ENCODE data around the gene PER2. TPM values are rescaled to one million over a fixed set of nuclear protein-coding genes. Genes with fewer than 3 reads are reported as not detected.

The PER2 gene
- total and polyA plus RNA-seq, 5 experiments from 2014 or later: 4.0 to 11.1 (median 6.5) TPM

- no peak overlapping the region for H3K4me3 Mint-ChIP-seq
- POLR2A ChIA-PET: interaction anchor here (0.6 to 1.4 kb wide), 2 partner anchors 18 to 207 kb away, joined by 3 to 9 read pairs; no protein-coding TSS in a partner anchor
- peak; percentile 93 to 97 for ATAC-seq
- DNase-seq: peak; percentile 49 to 85 (median 66)
- peaks cover 0 to 60% (median 12%) of the 10 kb centered on the region in 3 donors for H3K36me3 Mint-ChIP-seq
- no peaks in the 10 kb centered on the region for H3K27me3 Mint-ChIP-seq
- peaks cover 0 to 2% (median under 1%) of the 10 kb centered on the region in 4 donors for H3K4me1 Mint-ChIP-seq
- no peaks in the 10 kb centered on the region for H3K9me3 Mint-ChIP-seq
- H3K27ac Mint-ChIP-seq: peak overlapping the region in 3 of 10 donors; percentile 40 to 53 (median 51)
Observed at GRCh38 chr2:238256594-238257104, 31.8 kb downstream of the PER2 start.

GRCh38 chr2:238256111-238256510, 32.3 kb downstream of the PER2 start:
- H3K9me3 Mint-ChIP-seq: no peaks in the 10 kb centered on the region
- H3K27me3 Mint-ChIP-seq: no peaks in the 10 kb centered on the region
- peaks cover 0 to 63% (median 12%) of the 10 kb centered on the region in 3 donors for H3K36me3 Mint-ChIP-seq
- no peak overlapping the region for H3K4me3 Mint-ChIP-seq
- POLR2A ChIA-PET: interaction anchor here (0.6 to 1.4 kb wide), 2 partner anchors 17 to 207 kb away, joined by 3 to 9 read pairs; no protein-coding TSS in a partner anchor
- ATAC-seq: no peak
- H3K27ac Mint-ChIP-seq: peak overlapping the region in 2 of 10 donors; percentile 51 to 53
- DNase-seq: no peak
- peaks cover 0 to 2% (median under 1%) of the 10 kb centered on the region in 4 donors for H3K4me1 Mint-ChIP-seq

DNA sequence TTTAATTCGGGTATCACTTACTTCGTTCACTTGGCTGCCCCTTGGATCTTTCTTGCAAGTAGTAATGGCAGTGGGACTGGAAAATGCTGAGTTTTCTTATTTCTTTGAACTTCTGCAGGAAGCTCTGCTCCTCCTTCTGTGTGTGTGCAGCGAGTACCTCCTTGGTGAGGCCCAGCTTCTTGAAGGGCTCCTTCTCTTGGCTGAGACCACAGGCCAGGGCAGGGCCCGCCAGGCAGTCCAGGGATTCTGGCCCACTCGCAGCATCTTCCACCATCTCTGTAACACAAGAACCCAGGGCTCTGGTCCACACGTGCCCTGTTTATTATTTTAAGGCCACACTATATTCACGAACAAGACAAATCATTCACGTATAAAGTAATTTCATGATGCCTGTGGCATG, 32.8 kb downstream of the PER2 start:
- Mint-ChIP-seq H3K9me3 (no peaks in the 10 kb centered on the region), H3K4me3 (no peak overlapping the region), H3K36me3 (peaks cover 0 to 66% (median 12%) of the 10 kb centered on the region in 3 donors), H3K4me1 (peaks cover 0 to 2% (median under 1%) of the 10 kb centered on the region in 4 donors), H3K27me3 (no peaks in the 10 kb centered on the region), H3K27ac (peak overlapping the region in 1 of 10 donors; percentile 53)
- POLR2A ChIA-PET: no interaction called here
- DNase-seq (no peak), ATAC-seq (no peak)

- Mint-ChIP-seq H3K4me1 (peaks cover 0 to 2% (median under 1%) of the 10 kb centered on the region in 4 donors), H3K36me3 (peaks cover 0 to 66% (median 10%) of the 10 kb centered on the region in 3 donors), H3K4me3 (no peak overlapping the region), H3K9me3 (no peaks in the 10 kb centered on the region), H3K27me3 (no peaks in the 10 kb centered on the region), H3K27ac (no peak overlapping the region)
- ATAC-seq (no peak), DNase-seq (no peak)
- POLR2A ChIA-PET: interaction anchor here (0.6 kb wide), 1 partner anchor 33 kb away, joined by 3 read pairs; the partner anchor contains the start of gene PER2
Observed at GRCh38 chr2:238255151-238255551, 33.3 kb downstream of the PER2 start.

- Mint-ChIP-seq H3K27ac (peak overlapping the region in 2 of 10 donors; percentile 7 to 60), H3K4me1 (peaks cover 0 to 2% (median under 1%) of the 10 kb centered on the region in 4 donors), H3K27me3 (no peaks in the 10 kb centered on the region), H3K9me3 (no peaks in the 10 kb centered on the region), H3K4me3 (no peak overlapping the region), H3K36me3 (peaks cover 0 to 59% (median 10%) of the 10 kb centered on the region in 3 donors)
- DNase-seq (no peak), ATAC-seq (no peak)
- POLR2A ChIA-PET: interaction anchor here (0.6 kb wide), 1 partner anchor 201 kb away, joined by 3 read pairs; no protein-coding TSS in a partner anchor
Observed at GRCh38 chr2:238254095-238254723, 34.2 kb downstream of the PER2 start.

GRCh38 chr2:238252766-238253630, 35.4 kb downstream of the PER2 start:
- Mint-ChIP-seq H3K27ac (no peak overlapping the region), H3K9me3 (no peaks in the 10 kb centered on the region), H3K4me1 (peaks cover 0 to 2% (median under 1%) of the 10 kb centered on the region in 4 donors), H3K4me3 (no peak overlapping the region), H3K36me3 (peaks cover 0 to 60% (median 10%) of the 10 kb centered on the region in 3 donors), H3K27me3 (no peaks in the 10 kb centered on the region)
- POLR2A ChIA-PET: no interaction called here
- ATAC-seq (no peak), DNase-seq (no peak)

DNA sequence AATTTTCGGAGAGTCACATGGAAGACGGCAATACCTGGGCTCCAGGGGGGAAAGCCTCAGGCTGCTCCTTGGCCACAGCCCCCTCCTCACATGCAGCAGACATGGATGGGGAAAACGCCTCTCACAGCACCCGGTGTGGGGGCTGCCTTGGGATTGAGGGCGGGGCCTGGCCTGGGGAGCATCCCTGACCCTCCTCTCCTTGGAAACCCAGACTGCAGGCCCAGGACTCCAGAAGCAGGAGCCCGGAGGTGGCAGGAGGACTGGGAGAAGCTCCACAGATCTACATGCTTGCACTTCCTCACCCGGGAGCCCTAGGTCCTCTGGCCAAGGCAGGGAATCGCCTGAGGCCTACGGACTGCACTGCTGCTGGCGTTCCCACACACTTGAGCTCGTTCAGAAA, 36.4 kb downstream of the PER2 start:
- no peak for DNase-seq
- H3K27ac Mint-ChIP-seq: no peak overlapping the region
- no peak overlapping the region for H3K4me3 Mint-ChIP-seq
- POLR2A ChIA-PET: no interaction called here
- no peak for ATAC-seq
- H3K27me3 Mint-ChIP-seq: no peaks in the 10 kb centered on the region
- no peaks in the 10 kb centered on the region for H3K9me3 Mint-ChIP-seq
- H3K4me1 Mint-ChIP-seq: peaks cover 0 to 2% (median under 1%) of the 10 kb centered on the region in 4 donors
- peaks cover 0 to 68% (median 10%) of the 10 kb centered on the region in 3 donors for H3K36me3 Mint-ChIP-seq

GRCh38 chr2:238251331-238251730, 37.1 kb downstream of the PER2 start:
- Mint-ChIP-seq H3K27ac (no peak overlapping the region), H3K9me3 (no peaks in the 10 kb centered on the region), H3K4me3 (no peak overlapping the region), H3K27me3 (no peaks in the 10 kb centered on the region), H3K4me1 (peaks cover 0 to 2% (median 0%) of the 10 kb centered on the region in 4 donors), H3K36me3 (peaks cover 0 to 71% (median 8%) of the 10 kb centered on the region in 3 donors)
- no peak for DNase-seq
- no peak for ATAC-seq
- POLR2A ChIA-PET: no interaction called here

GRCh38 chr2:238250896-238251295, 37.5 kb downstream of the PER2 start:
- Mint-ChIP-seq H3K4me3 (no peak overlapping the region), H3K9me3 (no peaks in the 10 kb centered on the region), H3K27me3 (no peaks in the 10 kb centered on the region), H3K27ac (peak overlapping the region in 1 of 10 donors; percentile 52), H3K36me3 (peaks cover 0 to 73% (median 8%) of the 10 kb centered on the region in 3 donors), H3K4me1 (peaks cover 0 to 2% (median 0%) of the 10 kb centered on the region in 4 donors)
- no peak for ATAC-seq
- POLR2A ChIA-PET: no interaction called here
- DNase-seq: no peak

DNA sequence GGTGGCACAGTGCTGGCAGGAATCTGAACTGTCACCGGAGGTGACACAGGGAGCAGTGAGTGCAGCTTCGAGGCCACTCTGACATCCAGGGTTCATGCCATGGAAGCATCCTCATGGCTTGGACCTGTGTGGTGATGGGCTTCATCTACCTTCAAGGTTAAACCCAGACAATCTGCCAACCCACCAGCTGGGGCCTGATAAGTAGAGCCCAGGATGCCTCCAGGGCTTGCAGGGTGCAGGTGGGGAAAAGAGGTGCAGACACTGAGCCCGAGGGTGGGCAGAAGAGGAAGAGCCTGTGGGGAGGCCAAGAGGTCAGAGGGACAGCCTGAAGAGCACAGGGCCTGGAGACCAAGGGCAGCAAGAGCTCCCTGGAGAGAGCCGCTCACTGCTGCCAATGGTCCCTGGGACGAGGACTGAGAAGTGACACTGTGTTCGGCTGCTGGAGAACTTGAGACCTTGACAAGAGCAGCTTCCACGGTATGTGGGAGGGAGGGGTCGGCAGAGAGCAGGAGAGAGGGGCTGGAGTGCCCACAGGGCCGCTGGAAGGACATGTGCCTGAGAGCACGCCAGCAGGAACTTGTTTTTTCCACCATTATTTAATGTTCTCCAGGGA, 40.5 kb downstream of the PER2 start:
- no peaks in the 10 kb centered on the region for H3K9me3 Mint-ChIP-seq
- DNase-seq (no peak), ATAC-seq (no peak)
- POLR2A ChIA-PET: no interaction called here
- no peaks in the 10 kb centered on the region for H3K27me3 Mint-ChIP-seq
- peaks cover 0 to 2% (median 0%) of the 10 kb centered on the region in 4 donors for H3K4me1 Mint-ChIP-seq
- peaks cover 0 to 57% (median 6%) of the 10 kb centered on the region in 3 donors for H3K36me3 Mint-ChIP-seq
- H3K4me3 Mint-ChIP-seq: no peak overlapping the region
- H3K27ac Mint-ChIP-seq: peak overlapping the region in 2 of 10 donors; percentile 11 to 51

- POLR2A ChIA-PET: no interaction called here
- H3K4me3 Mint-ChIP-seq: no peak overlapping the region
- DNase-seq (no peak), ATAC-seq (no peak)
- peaks cover 0 to 50% (median 6%) of the 10 kb centered on the region in 3 donors for H3K36me3 Mint-ChIP-seq
- H3K27ac Mint-ChIP-seq: peak overlapping the region in 2 of 10 donors; percentile 24 to 51
- no peaks in the 10 kb centered on the region for H3K27me3 Mint-ChIP-seq
- H3K9me3 Mint-ChIP-seq: no peaks in the 10 kb centered on the region
- peaks cover 0 to 2% (median 0%) of the 10 kb centered on the region in 4 donors for H3K4me1 Mint-ChIP-seq
Observed at GRCh38 chr2:238247002-238247822, 41.2 kb downstream of the PER2 start.

Measured in naive thymus-derived CD8-positive, alpha-beta T cell (primary cell).